Ishikawa (cell line): Measurements from ENCODE around the gene KRT83.

Experiments
- CEBPB ChIP-seq: IDR thresholded peaks from 2 replicates; pipeline ENCODE4 v1.6.1; 2012
- CREB1 ChIP-seq: IDR thresholded peaks from 2 replicates; pipeline ENCODE4 v1.6.1; 2012; ENCODE audit warnings: low read depth
- EGR1 ChIP-seq: IDR thresholded peaks from 2 replicates; pipeline ENCODE4 v1.6.1; 2012
- EP300 ChIP-seq: IDR thresholded peaks from 2 replicates; pipeline ENCODE4 v1.6.1; 2012; ENCODE audit warnings: borderline replicate concordance
- FOXM1 ChIP-seq: IDR thresholded peaks from 2 replicates; pipeline ENCODE4 v1.6.1; 2012; ENCODE audit warnings: low read depth, borderline replicate concordance
- MAX ChIP-seq: IDR thresholded peaks from 2 replicates; pipeline ENCODE4 v1.6.1; 2012
- NFIC ChIP-seq: IDR thresholded peaks from 2 replicates; pipeline ENCODE4 v1.6.1; 2012
- RAD21 ChIP-seq: IDR thresholded peaks from 2 replicates; pipeline ENCODE4 v1.6.1; 2012; ENCODE audit warnings: low read depth
- REST ChIP-seq: IDR thresholded peaks from 2 replicates; pipeline ENCODE4 v1.6.1; 2012; ENCODE audit warnings: low read depth, mild to moderate bottlenecking
- TAF1 ChIP-seq: IDR thresholded peaks from 2 replicates; pipeline ENCODE4 v1.6.1; 2012; ENCODE audit warnings: low read depth, mild to moderate bottlenecking
- TCF12 ChIP-seq: IDR thresholded peaks from 2 replicates; pipeline ENCODE4 v1.6.1; 2012; ENCODE audit warnings: low read depth
- TEAD4 ChIP-seq: IDR thresholded peaks from 2 replicates; pipeline ENCODE4 v1.6.1; 2012
- YY1 ChIP-seq: IDR thresholded peaks from 2 replicates; pipeline ENCODE4 v1.6.1; 2012; ENCODE audit warnings: low read depth
- ZBTB7A ChIP-seq: IDR thresholded peaks from 2 replicates; pipeline ENCODE4 v1.6.1; 2012; ENCODE audit warnings: low read depth
- TF ChIP-seq, protein P1 (sequence below): IDR thresholded peaks from 2 replicates; pipeline ENCODE4 v1.6.1; 2012

KRT83 gene

DNA sequence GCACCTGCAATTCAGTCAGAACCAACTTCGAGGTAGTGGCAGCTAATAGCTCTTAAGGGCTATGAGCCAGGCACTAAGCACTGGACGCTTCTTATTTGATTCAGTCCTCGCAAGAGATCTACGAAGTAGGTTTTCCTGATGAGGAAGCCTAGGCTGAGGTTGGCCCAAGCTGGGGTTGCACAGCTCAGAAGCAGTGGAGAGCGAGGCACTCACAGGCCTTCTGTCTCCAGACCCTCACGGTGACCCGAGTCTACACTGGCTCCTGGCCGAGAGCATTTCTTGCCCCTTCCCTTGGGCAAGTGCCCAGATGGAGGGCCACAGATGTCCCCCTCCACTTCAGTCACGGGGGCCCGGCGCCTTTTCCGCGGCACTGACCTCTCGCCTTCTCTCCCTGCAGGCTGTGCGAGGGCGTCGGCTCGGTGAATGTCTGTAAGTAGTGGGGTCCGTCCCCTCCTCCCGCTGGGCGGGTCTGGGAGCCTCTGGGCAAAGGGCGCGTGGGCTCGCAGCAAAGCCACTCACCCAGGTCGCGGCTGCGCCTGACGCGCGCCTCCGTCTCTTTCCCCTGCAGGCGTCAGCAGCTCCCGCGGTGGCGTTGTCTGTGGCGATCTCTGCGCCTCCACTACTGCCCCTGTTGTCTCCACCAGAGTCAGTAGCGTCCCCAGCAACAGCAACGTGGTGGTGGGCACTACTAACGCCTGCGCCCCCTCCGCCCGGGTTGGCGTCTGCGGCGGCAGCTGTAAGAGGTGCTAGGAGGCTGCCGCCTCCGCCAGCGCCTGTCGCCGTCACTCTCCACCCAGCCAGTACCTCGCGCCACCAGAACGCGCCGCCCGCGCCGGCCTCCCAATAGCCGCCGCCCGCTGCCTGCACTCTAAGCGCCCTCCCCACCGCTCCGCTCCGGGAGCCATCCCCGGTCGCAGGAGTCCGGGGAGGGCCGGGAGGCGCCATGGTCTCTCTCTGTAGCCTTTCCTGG lies 13.1 kb downstream of the KRT83 start:
- TF ChIP-seq CEBPB = no peak
- peak; percentile 11; the same call in 1 of the 2 replicates for TF ChIP-seq RAD21
- TF ChIP-seq ZBTB7A = peak; percentile 97
- peak; percentile 33; the same call in 1 of the 2 replicates for TF ChIP-seq TAF1
- TF ChIP-seq EP300 = no peak; the same call in 1 of the 2 replicates
- TF ChIP-seq, protein P1, sequence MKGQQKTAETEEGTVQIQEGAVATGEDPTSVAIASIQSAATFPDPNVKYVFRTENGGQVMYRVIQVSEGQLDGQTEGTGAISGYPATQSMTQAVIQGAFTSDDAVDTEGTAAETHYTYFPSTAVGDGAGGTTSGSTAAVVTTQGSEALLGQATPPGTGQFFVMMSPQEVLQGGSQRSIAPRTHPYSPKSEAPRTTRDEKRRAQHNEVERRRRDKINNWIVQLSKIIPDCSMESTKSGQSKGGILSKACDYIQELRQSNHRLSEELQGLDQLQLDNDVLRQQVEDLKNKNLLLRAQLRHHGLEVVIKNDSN = peak; percentile 14; the same call in 1 of the 2 replicates
- no peak for TF ChIP-seq REST
- no peak for TF ChIP-seq NFIC
- 0 out of 2 replicates have a peak, but pooled peaks have one; percentile 10 for TF ChIP-seq CREB1
- TF ChIP-seq TEAD4 = no peak
- TF ChIP-seq MAX = peak; percentile 72
- peak; percentile 56; the same call in 1 of the 2 replicates for TF ChIP-seq TCF12
- peak; percentile 26; the same call in 1 of the 2 replicates for TF ChIP-seq EGR1
- TF ChIP-seq FOXM1 = no peak
- TF ChIP-seq YY1 = peak; percentile 69; the same call in 1 of the 2 replicates

- TF ChIP-seq MAX = no peak
- no peak for TF ChIP-seq TAF1
- TF ChIP-seq NFIC = no peak
- TF ChIP-seq, protein P1 = no peak
- no peak for TF ChIP-seq EP300
- TF ChIP-seq RAD21 = no peak
- TF ChIP-seq TEAD4 = no peak
- no peak for TF ChIP-seq ZBTB7A
- TF ChIP-seq CREB1 = no peak
- no peak for TF ChIP-seq EGR1
- TF ChIP-seq TCF12 = no peak
Observed at GRCh38 chr12:52306731-52307130, 14.5 kb downstream of the KRT83 start.

DNA sequence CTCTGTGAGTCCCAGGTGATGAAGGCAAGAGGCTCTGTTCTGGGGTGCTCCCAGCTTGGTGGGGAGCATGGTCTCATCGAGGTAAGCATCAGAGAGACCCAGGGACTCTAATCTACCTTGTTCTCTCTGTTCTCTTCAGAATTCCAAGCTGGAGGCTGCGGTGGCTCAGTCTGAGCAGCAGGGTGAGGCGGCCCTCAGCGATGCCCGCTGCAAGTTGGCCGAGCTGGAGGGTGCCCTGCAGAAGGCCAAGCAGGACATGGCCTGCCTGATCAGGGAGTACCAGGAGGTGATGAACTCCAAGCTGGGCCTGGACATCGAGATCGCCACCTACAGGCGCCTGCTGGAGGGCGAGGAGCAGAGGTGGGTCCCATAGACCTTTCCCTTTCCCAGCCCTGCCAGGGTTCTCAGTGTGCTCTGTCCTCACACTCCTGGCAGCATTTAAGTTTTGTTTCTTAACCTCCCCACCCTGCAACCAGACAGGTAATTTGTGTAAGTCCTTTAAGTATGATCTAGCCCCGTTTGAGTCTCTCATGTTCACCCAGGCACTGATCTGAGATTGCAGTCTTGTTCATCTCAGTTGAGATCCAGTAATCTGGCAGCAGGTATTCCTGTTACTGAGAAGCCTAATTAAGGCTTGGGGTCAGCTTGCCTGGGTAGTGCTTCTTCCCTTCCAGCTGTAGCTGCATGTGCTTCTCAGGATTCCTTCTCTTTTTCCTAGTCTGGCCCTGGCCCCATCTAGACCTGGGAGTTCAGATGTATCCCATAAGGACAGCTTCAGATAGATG lies 15.1 kb downstream of the KRT83 start:
- no peak for TF ChIP-seq YY1
- TF ChIP-seq, protein P1 = no peak
- 0 out of 2 replicates have a peak, but pooled peaks have one; percentile 9 for TF ChIP-seq TCF12
- TF ChIP-seq RAD21 = peak; percentile 35; the same call in 1 of the 2 replicates

DNA sequence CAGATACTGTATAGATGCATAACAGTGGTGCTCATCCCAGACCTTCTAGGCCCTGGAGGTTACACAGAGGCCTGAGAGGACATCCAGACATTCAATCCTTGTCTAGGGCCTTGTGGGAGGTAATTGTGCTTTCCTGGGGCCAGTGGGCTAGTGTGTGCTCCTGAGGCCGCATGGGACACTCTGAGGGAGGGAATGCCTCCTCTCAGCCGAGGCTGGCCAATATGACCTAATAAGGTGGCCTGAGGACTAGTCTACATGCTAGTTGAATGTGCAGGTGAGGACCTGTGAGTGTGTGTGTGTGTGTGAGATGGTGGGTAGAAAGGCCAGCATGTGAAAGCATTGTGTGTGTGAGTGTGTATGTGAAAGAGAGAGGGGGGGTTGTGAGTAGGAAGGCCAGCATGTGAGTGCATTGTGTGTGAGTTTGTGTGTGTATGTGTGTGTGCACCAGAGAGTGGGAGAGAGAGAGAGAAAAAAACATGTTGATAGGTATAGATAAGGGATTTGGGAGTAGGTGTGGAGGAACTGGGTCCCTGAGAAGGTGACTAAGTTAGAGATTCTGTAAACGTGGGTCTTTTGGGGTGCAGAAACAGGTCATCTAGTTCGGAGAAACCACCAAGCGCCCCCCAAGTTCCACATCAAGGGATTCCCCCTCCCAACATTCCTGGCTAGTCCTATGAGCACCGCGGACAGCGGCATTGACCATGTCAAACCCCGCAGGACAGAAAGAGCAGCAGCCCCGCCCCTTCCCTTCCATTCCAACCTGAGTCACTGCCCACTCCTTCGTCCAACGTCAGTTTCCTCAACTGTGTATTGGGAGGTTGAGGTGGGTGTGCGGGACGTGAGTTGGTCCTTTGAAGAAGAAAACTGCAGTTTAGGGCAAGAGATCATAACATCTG lies 20.2 kb downstream of the KRT83 start:
- TF ChIP-seq EP300 = no peak
- no peak for TF ChIP-seq FOXM1
- no peak for TF ChIP-seq CREB1
- TF ChIP-seq YY1 = no peak
- TF ChIP-seq, protein P1 = no peak
- TF ChIP-seq NFIC = no peak
- peak; percentile 93 for TF ChIP-seq REST
- no peak for TF ChIP-seq EGR1
- TF ChIP-seq ZBTB7A = 0 out of 2 replicates have a peak, but pooled peaks have one; percentile 40
- TF ChIP-seq TAF1 = no peak
- peak; percentile 63 for TF ChIP-seq TEAD4
- no peak for TF ChIP-seq RAD21
- TF ChIP-seq MAX = no peak
- TF ChIP-seq TCF12 = no peak
- no peak for TF ChIP-seq CEBPB
